Dermis blood vessel endothelial cell (primary cell): ENCODE measurements around the gene ENO1. TPM values are rescaled to one million over a fixed set of nuclear protein-coding genes. Genes with fewer than 3 reads are reported as not detected.

Source experiments
- DNase-seq: peaks from one replicate; pipeline ENCODE4 v3.0.0; 2010
- total RNA-seq: library from RNA; depleted of rRNA; stranded (reverse); fragments of >200 nt; gene quantifications from 2 replicates; pipeline ENCODE4 v1.2.3, GENCODE V29; 2014

Gene ENO1
- total RNA-seq, 1 donor from 2014 or later: 1,154 TPM

GRCh38 chr1:8870103-8870502 lies 8.4 kb downstream of the ENO1 start:
- no peak for DNase-seq

- DNase-seq: no peak
Measured at GRCh38 chr1:8867878-8868567, 10.5 kb downstream of the ENO1 start.

GRCh38 chr1:8866792-8867415 lies 11.6 kb downstream of the ENO1 start:
- no peak for DNase-seq

GRCh38 chr1:8866173-8866791 lies 12.2 kb downstream of the ENO1 start:
- no peak for DNase-seq

- DNase-seq: no peak
Measured at GRCh38 chr1:8864713-8865344, 13.7 kb downstream of the ENO1 start.

GRCh38 chr1:8863794-8864233 lies 14.7 kb downstream of the ENO1 start:
- no peak for DNase-seq

- DNase-seq: no peak
Measured at GRCh38 chr1:8863138-8863537, 15.3 kb downstream of the ENO1 start.

- peak; percentile 73 for DNase-seq
Measured at GRCh38 chr1:8862528-8862927, 16.0 kb downstream of the ENO1 start.

- no peak for DNase-seq
Measured at GRCh38 chr1:8860738-8861516, 17.6 kb downstream of the ENO1 start.

GRCh38 chr1:8858888-8859706 lies 19.4 kb downstream of the ENO1 start:
- peak; percentile 85 for DNase-seq

- DNase-seq: peak; percentile 97
Measured at GRCh38 chr1:8858112-8858668, 20.3 kb downstream of the ENO1 start.

GRCh38 chr1:8856689-8857412 lies 21.6 kb downstream of the ENO1 start:
- DNase-seq: no peak

- DNase-seq: no peak
Measured at GRCh38 chr1:8854240-8854639, 24.2 kb downstream of the ENO1 start.

GRCh38 chr1:8851060-8851459 lies 27.4 kb downstream of the ENO1 start:
- DNase-seq: no peak

GRCh38 chr1:8848663-8849386 lies 29.7 kb downstream of the ENO1 start:
- DNase-seq: peak; percentile 96

GRCh38 chr1:8847990-8848389 lies 30.5 kb downstream of the ENO1 start:
- peak; percentile 23 for DNase-seq

- DNase-seq: no peak
Measured at GRCh38 chr1:8846263-8846662, 32.2 kb downstream of the ENO1 start.

- no peak for DNase-seq
Measured at GRCh38 chr1:8845104-8846097, 33.1 kb downstream of the ENO1 start.
